ENCODE measurements around the gene NAA80. TPM values are rescaled to one million over a fixed set of nuclear protein-coding genes. Genes with fewer than 3 reads are reported as not detected.
"Not testable (repeated sequence)": the region's sequence is repeated elsewhere in the genome, so short reads cannot be mapped to it uniquely, and the experiment has no call there.

NAA80 gene
- total RNA-seq, 1 donor from 2014 or later = 6.3 TPM

- peaks cover 3% of the 10 kb centered on the region for H3K4me1 Mint-ChIP-seq (ENCODE audit: low read depth, unreplicated experiment)
- H4K20me1 ChIP-seq (ENCODE audit: insufficient read depth, low read length) = peaks cover 7% of the 10 kb centered on the region
Measured at GRCh38 chr3:50287262-50287661, 11.9 kb downstream of the NAA80 start.

GRCh38 chr3:50286322-50287227 lies 12.6 kb downstream of the NAA80 start:
- H3K27ac ChIP-seq (ENCODE audit: low read depth, low read length) = no peak overlapping the region
- no peaks in the 10 kb centered on the region for H3K27me3 ChIP-seq (ENCODE audit: insufficient read depth, low read length)
- H3K79me2 ChIP-seq (ENCODE audit: insufficient read depth, low read length) = peaks cover 26% of the 10 kb centered on the region
- H3K27ac Mint-ChIP-seq (ENCODE audit: unreplicated experiment) = peak overlapping the region; percentile 53
- TF ChIP-seq CTCF (IDR thresholded peaks at IDR 0.05; ENCODE audit: insufficient read depth, low read depth, low read length) (no peak), EZH2 (IDR thresholded peaks at IDR 0.05; ENCODE audit: insufficient read depth, low read length) (no peak)
- no peak for FAIRE-seq
- no peaks in the 10 kb centered on the region for H3K9me3 Mint-ChIP-seq (ENCODE audit: unreplicated experiment)
- no peak for DNase-seq (ENCODE audit: low read depth)
- no peaks in the 10 kb centered on the region for H3K9me3 ChIP-seq (ENCODE audit: insufficient read depth, low read depth, low read length)
- peaks cover 3% of the 10 kb centered on the region for H3K4me1 Mint-ChIP-seq (ENCODE audit: low read depth, unreplicated experiment)
- no peak overlapping the region for H3K4me3 Mint-ChIP-seq (ENCODE audit: unreplicated experiment)
- H3K4me1 ChIP-seq (ENCODE audit: insufficient read depth, low read length) = peaks cover 6% of the 10 kb centered on the region
- no peaks in the 10 kb centered on the region for H3K36me3 Mint-ChIP-seq (ENCODE audit: low read depth, unreplicated experiment)
- no peak overlapping the region for H3K4me2 ChIP-seq (ENCODE audit: low read length)
- H4K20me1 ChIP-seq (ENCODE audit: insufficient read depth, low read length) = peaks cover 7% of the 10 kb centered on the region
- H3K4me3 ChIP-seq (ENCODE audit: insufficient read depth, low read depth, low read length) = no peak overlapping the region
- H3K27me3 Mint-ChIP-seq (ENCODE audit: low read depth, unreplicated experiment) = no peaks in the 10 kb centered on the region
- no peak overlapping the region for H3K9ac ChIP-seq (ENCODE audit: low read length)
- no peak overlapping the region for H2AFZ ChIP-seq (ENCODE audit: low read depth, low read length)
- H3K36me3 ChIP-seq (ENCODE audit: insufficient read depth, low read length) = peaks cover 14% of the 10 kb centered on the region

More at GRCh38 chr3:50287262-50287661, 11.9 kb downstream of the NAA80 start:
- Histone ChIP-seq H3K4me3 (ENCODE audit: insufficient read depth, low read depth, low read length) (no peak overlapping the region), H3K9me3 (ENCODE audit: insufficient read depth, low read depth, low read length) (no peaks in the 10 kb centered on the region), H3K4me1 (ENCODE audit: insufficient read depth, low read length) (peaks cover 9% of the 10 kb centered on the region), H3K36me3 (ENCODE audit: insufficient read depth, low read length) (peaks cover 14% of the 10 kb centered on the region), H3K4me2 (ENCODE audit: low read length) (no peak overlapping the region), H3K79me2 (ENCODE audit: insufficient read depth, low read length) (peaks cover 32% of the 10 kb centered on the region), H3K27ac (ENCODE audit: low read depth, low read length) (no peak overlapping the region), H3K27me3 (ENCODE audit: insufficient read depth, low read length) (no peaks in the 10 kb centered on the region), H3K9ac (ENCODE audit: low read length) (no peak overlapping the region), H2AFZ (ENCODE audit: low read depth, low read length) (no peak overlapping the region)
- Mint-ChIP-seq H3K36me3 (ENCODE audit: low read depth, unreplicated experiment) (no peaks in the 10 kb centered on the region), H3K4me3 (ENCODE audit: unreplicated experiment) (no peak overlapping the region), H3K27ac (ENCODE audit: unreplicated experiment) (peak overlapping the region; percentile 53), H3K9me3 (ENCODE audit: unreplicated experiment) (no peaks in the 10 kb centered on the region), H3K27me3 (ENCODE audit: low read depth, unreplicated experiment) (no peaks in the 10 kb centered on the region)
- TF ChIP-seq EZH2 (IDR thresholded peaks at IDR 0.05; ENCODE audit: insufficient read depth, low read length) = no peak
- no peak for TF ChIP-seq CTCF (IDR thresholded peaks at IDR 0.05; ENCODE audit: insufficient read depth, low read depth, low read length)
- DNase-seq (ENCODE audit: low read depth) (no peak), FAIRE-seq (no peak)

GRCh38 chr3:50284121-50284520 lies 15.1 kb downstream of the NAA80 start:
- H3K27ac Mint-ChIP-seq (ENCODE audit: unreplicated experiment); H3K79me2 ChIP-seq (ENCODE audit: insufficient read depth, low read length); H4K20me1 ChIP-seq (ENCODE audit: insufficient read depth, low read length); H3K9me3 ChIP-seq (ENCODE audit: insufficient read depth, low read depth, low read length); H3K36me3 Mint-ChIP-seq (ENCODE audit: low read depth, unreplicated experiment); FAIRE-seq; H3K4me2 ChIP-seq (ENCODE audit: low read length); H3K27me3 ChIP-seq (ENCODE audit: insufficient read depth, low read length); H2AFZ ChIP-seq (ENCODE audit: low read depth, low read length); H3K9ac ChIP-seq (ENCODE audit: low read length); H3K27ac ChIP-seq (ENCODE audit: low read depth, low read length); H3K4me3 Mint-ChIP-seq (ENCODE audit: unreplicated experiment); H3K9me3 Mint-ChIP-seq (ENCODE audit: unreplicated experiment); H3K27me3 Mint-ChIP-seq (ENCODE audit: low read depth, unreplicated experiment); DNase-seq (ENCODE audit: low read depth); H3K4me1 ChIP-seq (ENCODE audit: insufficient read depth, low read length); H3K4me1 Mint-ChIP-seq (ENCODE audit: low read depth, unreplicated experiment); H3K4me3 ChIP-seq (ENCODE audit: insufficient read depth, low read depth, low read length): not testable (repeated sequence)
- H3K36me3 ChIP-seq (ENCODE audit: insufficient read depth, low read length) = peaks cover 10% of the 10 kb centered on the region

Measured in astrocyte (in vitro differentiated cells and primary cell).